Measurements from ENCODE around the gene POLR2B.
"Not testable (repeated sequence)": the region's sequence is repeated elsewhere in the genome, so short reads cannot be mapped to it uniquely, and the experiment has no call there.

The POLR2B gene

DNA sequence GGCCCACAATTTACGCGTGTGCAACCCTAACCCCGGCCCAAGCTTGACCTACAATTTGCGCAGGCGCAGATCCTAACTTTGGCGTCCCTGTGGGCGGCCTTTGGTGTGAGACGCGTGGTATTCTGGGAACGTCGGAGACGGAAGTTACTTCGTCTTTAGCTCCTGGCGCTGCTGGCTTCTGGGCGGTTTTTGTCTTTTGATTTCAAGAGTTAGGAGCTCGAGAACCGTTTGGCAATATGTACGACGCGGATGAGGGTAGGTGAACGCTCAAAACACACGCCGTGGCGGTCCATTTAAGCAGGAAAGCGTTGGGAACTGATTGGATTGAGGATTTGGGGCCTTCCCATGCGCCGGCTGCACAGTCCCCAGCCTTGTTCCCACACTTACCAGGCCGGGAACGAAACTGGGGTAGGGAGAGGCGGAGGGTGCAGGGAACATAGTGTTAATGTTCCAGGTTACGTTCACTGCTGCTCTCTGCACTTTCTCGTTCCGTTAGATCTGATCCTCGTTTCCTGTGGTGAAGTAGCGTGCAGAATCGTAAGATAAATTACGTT is at the start of gene POLR2B:
Gene POLR2B (plus strand): TSS at position 147 of the 554 bp plus-strand sequence. CDS start 90 bp downstream, at position 237.
- DNase-seq, result peak; percentile 92 to 97

DNA sequence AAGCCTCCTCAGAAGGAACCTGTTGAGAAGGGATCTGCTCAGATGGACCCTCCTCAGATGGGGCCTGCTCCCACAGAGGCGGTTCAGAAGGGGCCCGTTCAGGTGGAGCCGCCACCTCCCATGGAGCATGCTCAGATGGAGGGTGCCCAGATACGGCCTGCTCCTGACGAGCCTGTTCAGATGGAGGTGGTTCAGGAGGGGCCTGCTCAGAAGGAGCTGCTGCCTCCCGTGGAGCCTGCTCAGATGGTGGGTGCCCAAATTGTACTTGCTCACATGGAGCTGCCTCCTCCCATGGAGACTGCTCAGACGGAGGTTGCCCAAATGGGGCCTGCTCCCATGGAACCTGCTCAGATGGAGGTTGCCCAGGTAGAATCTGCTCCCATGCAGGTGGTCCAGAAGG is 48.1 kb upstream of the POLR2B start:
- no peak for DNase-seq

- no peak for DNase-seq
These were observed 46.8 kb upstream of the POLR2B start for GRCh38 chr4:56931924-56932323.

DNA sequence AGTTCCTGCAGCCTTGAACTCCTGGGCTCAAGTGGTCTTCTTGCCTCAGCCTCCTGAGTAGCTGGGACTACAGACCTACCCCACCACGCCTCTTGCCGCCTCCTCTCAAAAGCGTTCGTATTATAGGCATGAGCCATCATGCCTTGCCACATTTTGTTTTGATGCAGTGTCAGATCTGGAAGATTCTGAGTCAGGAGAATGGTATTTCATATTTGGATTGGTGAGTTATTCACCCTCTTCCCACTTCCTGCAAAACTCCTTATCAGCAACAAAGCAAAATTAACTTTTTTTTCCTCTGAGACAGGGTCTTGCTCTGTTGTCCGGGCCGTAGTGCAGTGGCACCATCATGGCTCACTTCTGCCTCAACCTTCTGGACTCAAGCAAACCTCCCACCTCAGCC is 41.4 kb upstream of the POLR2B start:
- DNase-seq, result no peak

GRCh38 chr4:56939826-56940225 is 38.9 kb upstream of the POLR2B start:
- not testable (repeated sequence) for DNase-seq

DNA sequence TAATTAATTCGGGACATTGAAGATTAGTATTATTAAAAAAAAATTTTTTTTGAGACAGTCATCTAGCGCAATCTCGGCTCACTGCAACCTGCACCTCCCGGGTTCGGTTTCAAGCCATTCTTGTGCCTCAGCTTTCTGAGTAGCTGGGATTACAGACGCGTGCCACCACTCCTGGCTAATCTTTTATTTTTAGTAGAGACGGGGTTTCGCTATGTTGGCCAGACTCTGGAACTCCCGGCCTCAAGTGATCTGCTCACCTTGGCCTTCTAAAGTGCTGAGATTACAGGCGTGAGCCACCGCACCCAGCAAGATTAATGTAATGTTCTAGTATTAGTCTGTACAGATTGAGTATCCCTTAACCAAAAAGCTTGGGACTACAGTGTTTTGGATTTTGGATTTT is 38.3 kb upstream of the POLR2B start:
- no peak for DNase-seq

GRCh38 chr4:56940971-56941370 is 37.7 kb upstream of the POLR2B start:
- DNase-seq, result no peak

DNA sequence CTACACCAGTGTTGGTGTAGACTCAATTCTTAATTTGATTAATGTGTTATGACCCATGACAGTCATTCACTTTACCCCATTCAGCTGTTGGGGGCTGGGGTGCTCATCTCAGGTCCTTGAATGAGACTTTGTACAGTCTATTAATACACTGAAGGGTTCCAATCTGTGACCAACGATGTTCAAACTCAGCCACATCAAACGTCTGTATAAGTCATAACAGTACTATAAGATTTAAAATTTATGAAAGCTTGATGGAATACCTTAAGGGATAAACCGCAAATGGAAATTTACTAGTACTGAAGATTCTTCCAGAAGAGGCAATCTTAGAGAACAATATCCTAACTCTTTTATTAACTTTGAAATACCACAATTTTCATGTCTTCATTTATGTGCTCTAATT is 37.3 kb upstream of the POLR2B start:
- no peak for DNase-seq

DNA sequence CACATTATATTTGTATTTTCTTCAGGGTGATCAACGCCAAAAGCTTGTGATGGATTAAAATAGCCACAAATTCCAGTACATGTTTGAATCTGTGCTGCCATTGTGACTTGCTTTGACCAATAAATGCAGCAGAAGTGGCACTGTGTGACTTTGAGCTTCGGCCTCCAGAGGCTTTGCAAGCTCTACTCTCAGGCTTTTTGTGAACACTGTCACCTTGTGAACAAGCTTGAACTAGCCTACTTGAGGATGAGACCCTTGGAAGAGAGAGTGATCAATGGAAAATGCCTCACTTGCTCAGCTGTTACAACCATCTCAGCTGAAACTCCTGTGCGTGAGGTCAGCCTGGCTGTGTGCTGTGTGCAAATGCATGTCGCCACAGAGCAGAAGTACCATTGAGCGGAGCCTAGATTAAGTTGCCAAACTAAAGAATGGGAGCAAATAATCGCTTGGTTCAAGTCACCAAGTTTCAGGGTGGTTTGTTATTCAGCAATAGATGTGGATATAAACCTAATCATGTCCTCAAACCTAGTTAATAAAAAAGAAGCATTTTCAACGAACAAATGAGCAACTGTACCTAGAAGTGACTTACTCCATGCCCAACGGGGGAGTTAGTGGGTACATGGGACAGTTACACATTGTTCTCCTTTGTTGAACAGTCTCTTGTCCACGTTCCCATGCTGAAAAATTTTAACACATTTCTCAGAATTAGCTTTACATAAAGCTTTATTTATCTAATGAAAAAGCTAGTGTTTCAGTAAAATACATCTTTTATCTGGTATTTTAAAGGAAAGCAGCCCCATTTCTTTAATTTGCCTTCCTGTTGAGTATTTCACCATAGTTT is 24.8 kb upstream of the POLR2B start:
- DNase-seq, result no peak

DNA sequence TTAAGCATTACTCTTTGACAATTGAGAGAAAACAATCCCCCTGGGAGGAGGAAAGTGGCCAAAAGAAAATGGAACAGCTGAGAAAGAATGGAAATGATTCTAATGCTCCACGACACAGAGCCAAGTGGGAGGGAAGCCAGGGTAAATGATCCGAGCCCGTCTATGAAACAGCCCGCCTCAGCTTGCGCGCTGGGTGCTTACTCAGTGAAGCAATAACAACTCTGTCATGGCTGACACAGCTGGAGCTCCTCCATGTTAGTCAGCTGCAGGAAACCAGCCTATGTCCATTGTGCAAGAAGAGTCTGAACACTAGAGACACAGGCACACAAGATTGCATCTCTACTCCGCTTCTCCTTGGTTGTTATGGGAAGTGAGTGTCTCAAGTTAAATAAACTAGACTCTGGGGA is 20.6 kb upstream of the POLR2B start:
- peak; percentile 80 to 86 for DNase-seq

DNA sequence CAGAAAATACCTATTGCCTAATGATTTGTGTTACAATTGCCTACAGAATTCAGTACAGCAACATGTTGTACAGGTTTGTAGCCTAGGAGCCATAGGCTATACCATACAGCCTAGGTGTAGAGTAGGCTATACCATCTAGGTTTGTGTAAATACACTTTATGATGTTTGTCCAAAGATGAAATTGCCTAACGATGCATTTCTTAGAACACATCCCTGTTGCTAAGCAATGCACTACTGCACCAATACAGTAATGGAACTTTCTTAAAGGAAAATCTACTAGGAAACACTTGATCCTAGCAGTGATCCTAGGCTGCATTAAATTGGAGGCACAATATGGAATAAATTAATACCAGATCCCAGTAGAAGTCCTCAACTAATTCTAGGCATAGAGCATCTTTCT is 19.6 kb upstream of the POLR2B start:
- DNase-seq, result no peak

DNA sequence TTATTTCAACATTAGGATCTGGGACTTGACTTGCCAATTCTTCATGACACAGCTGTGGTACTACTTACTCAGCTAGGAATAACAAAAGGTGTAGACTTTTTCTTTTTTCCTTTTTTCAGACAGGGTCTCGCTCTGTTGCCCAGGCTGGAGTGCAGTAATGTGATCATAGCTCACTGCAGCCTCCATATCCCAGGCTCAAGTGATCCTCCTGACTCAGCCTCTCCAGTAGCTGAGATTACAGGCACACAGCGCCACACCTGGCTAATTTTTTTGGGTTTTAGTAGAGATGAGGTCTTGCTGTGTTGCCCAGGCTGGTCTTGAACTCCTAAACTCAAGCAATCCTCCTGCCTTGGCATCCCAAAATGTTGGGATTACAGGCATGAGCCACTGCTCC is 17.6 kb upstream of the POLR2B start:
- no peak for DNase-seq

- no peak for DNase-seq
These were observed 7.3 kb upstream of the POLR2B start for GRCh38 chr4:56971383-56971782.

DNA sequence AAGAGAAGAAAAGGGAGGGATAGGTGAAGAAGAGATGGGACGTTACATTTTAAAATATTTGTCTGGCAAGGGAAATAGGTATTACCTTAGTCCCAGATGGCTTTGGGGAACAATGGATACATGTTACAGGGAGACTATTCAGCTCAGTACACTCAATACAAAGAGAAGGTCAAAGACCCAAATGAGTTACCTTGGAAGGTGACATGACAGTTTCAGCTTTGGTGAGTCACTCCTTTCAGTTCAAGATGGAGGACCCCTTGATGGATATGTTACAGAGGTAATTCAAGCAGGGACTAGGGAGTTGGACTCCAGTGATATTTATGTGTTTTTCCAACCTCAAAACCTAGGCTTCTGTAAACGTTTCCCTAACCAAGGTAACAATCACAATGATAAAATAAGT is 6.3 kb upstream of the POLR2B start:
- DNase-seq, result no peak

DNA sequence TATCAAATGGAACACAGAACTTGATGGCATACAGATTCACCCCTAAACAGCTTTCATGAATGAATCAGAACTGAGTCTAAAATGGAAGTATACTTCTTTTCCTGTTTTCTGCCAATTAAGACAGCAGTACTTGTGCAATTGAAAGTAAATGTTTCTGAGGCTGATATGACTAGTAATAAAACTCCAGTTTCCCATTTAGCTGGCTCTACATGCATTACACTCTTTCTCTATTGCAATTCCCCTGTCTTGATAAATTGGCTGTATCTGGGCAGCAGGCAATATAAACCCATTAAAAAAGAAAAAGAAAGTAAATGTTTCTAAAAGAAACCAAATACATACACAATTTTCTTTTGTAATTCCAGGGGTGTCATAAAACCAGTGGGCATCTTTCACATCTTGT is 5.9 kb upstream of the POLR2B start:
- DNase-seq, result no peak

DNA sequence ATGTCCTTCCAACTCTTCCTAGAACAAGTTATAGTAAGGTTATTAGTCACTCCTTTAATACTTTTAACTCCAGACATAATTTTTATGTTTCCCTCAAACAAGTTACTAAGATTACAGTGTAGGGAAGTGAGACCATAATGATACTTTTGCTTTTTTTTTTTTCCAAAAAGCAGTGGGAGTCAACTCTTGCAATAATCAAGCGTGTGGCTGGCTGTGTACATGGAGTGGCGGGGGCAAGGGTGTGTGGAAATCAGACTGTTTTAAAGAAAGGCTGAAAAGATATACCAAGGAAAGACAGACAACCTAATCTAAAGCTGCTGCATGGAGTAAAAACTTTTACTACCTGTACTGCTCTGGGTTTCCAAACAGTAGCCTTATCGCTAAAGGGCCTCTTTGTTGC is 5.4 kb upstream of the POLR2B start:
- no peak for DNase-seq

DNA sequence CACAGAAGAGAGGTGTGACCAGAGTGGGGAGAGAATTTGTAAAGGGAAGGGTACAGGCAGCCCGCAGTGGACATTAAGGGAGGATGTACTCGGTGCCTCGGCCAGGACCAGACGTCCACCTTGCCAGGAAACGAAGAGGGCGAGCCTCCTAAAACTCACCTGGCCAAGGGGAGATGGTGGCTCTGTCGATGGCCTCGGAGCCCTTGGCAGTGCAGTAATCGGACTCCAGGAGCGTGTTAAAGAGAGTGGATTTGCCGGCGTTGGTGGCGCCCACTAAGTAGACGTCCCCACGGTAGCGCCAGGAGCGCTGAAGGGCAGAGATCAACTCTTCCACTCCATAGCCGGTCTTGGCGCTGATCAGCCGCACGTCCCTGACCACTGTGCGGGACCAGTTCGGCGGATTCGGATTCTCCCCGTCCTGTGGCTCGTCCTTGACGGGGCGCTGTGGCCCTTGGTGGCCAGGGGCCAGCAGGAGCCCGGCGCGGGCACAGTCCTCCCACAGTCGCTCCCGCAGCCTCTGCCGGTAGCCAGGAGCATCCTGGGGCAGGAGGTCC is 2.3 kb upstream of the POLR2B start:
- no peak for DNase-seq

DNA sequence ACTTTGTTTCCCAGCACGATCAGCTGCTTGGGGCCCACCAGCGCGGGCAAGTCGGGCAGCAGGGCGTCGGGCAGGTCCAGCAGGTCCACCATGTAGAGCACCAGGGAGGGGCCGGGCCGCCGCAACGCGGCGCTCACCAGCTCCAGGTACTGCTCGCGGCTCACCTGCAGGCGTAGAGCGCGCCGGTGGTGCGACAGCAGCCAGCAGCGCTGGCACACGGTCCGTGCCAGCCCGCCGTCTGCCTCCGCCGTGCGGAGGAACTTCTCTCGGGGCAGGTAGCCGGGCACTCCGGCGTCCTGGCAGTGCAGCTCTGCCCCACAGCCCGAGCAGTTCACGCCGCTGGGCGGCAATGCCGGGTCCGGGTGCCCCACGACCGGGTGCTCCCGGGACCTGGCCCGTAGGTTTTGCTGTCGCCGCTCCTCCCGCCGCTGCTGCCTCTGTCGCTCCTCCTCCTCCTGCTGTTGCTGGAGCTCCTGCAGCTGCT is 1.8 kb upstream of the POLR2B start:
- no peak for DNase-seq

GRCh38 chr4:56977321-56978012 is 1.2 kb upstream of the POLR2B start, which contains the start of gene NOA1:
NOA1 (minus strand) TSS chr4:56977606; CDS start chr4:56977585, 21 bp downstream.
- DNase-seq, result peak; percentile 94

DNA sequence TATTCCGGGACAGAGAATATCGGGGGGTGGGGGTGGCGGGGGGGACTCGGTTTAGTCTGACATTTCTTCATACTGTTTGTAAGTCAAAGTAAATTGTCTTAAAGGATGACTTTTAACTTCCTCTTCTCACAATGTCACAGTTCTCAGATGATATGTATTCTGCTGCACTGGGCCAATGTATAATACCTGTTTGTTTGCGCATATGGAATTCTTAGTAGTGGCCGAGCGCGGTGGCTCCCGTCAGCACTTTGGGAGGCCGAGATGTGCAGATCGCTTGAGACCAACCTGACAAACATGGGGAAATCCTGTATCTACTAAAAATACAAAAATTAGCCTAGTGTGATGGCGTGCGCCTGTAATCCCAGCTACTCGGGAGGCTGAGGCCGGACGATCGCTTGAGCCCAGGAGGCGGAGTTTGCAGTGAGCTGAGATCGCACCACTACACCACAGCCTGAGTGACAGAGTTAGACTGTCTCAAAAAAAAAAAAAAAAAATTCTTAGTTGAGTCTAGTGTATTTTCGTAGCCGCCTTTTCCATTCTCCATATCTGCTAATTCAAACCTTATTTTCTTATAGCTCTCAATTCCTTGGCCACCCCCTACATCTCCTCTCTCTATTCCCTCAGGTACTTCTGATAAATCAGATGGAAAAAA is 851 bp downstream of the POLR2B start:
- peak; percentile 26 for DNase-seq

- no peak for DNase-seq
These were observed 3.1 kb downstream of the POLR2B start for GRCh38 chr4:56981795-56982201.

DNA sequence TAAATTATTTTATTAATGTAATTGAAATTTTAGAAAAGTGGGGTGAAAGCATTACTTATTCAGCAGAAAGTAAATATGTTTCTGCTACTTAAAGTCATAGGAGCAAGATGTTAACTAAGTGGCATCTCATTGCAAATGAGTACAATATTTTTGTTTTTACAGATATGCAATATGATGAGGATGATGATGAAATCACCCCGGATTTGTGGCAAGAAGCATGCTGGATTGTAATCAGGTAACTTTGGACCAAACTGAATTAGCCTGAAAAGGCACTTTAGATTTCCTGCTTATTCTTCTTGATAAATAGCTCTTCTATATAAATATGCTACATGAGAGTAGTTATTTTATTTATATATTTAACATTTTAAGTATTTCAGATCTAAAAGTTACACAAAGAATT is 7.5 kb downstream of the POLR2B start:
- no peak for DNase-seq

DNA sequence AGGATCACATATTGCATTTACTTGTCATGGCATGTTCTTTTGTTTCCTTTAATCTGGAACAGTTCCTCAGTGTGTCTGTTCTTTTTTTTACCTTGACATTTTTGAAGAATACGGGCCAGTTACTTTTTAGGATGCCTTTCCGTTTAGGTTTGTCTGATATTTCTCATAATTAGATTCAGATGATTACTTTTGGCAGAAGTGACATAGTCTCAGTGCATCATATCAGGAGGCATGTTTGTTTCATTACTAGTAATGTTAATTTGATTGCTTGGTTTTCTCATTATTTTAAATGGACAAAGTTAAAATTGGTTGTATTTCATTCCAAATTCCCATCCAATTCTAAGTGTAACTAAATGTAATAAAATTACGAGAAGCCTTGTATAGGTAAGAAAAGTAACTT is 8.3 kb downstream of the POLR2B start:
- DNase-seq, result no peak

All from AML-193 (cell line).